Fibroblast of mammary gland (primary cell): ENCODE results near the gene CHAD.

ENCODE experiments used
- DNase-seq: peaks from one replicate; pipeline ENCODE4 v3.0.0-alpha.2; 2010; ENCODE audit warnings: low read depth
- H3K4me3 ChIP-seq: 2 replicates; pipeline ENCODE4 v1.5.1; 2011; ENCODE audit warnings: low read depth, mild to moderate bottlenecking, low read length, moderate library complexity; ENCODE audit not compliant: control insufficient read depth
- CTCF ChIP-seq: conservative IDR thresholded peaks from 2 replicates; pipeline ENCODE4 v1.5.1; 2011; ENCODE audit warnings: low read depth, low read length, inconsistent platforms; ENCODE audit not compliant: control insufficient read depth, insufficient read depth

The CHAD gene

GRCh38 chr17:50468304-50469207 is at the start of gene CHAD:
CHAD (minus strand) TSS chr17:50468880; CDS start chr17:50468813, 67 bp downstream.
- DNase-seq = no peak
- TF ChIP-seq CTCF = no peak
- no peak within 1 kb of the TSS for H3K4me3 ChIP-seq

- H3K4me3 ChIP-seq = no peak overlapping the region
- TF ChIP-seq CTCF = no peak
- no peak for DNase-seq
Measured at GRCh38 chr17:50517504-50518383, 49.1 kb upstream of the CHAD start.

GRCh38 chr17:50517011-50517410 is 48.3 kb upstream of the CHAD start:
- DNase-seq = no peak
- no peak overlapping the region for H3K4me3 ChIP-seq
- no peak for TF ChIP-seq CTCF

GRCh38 chr17:50514936-50515702 is 46.4 kb upstream of the CHAD start:
- no peak overlapping the region for H3K4me3 ChIP-seq
- DNase-seq = peak; percentile 62
- TF ChIP-seq CTCF = no peak

GRCh38 chr17:50514388-50514787 is 45.7 kb upstream of the CHAD start:
- no peak overlapping the region for H3K4me3 ChIP-seq
- no peak for DNase-seq
- no peak for TF ChIP-seq CTCF

GRCh38 chr17:50513495-50513894 is 44.8 kb upstream of the CHAD start:
- peak; percentile 38 for DNase-seq

More at GRCh38 chr17:50513495-50513894, 44.8 kb upstream of the CHAD start:
- no peak overlapping the region for H3K4me3 ChIP-seq
- TF ChIP-seq CTCF = no peak
